Measurements from ENCODE around the gene QTRT2.

The QTRT2 gene

GRCh38 chr3:114127517-114127916, 71.0 kb downstream of the QTRT2 start:
- FAIRE-seq = no peak

GRCh38 chr3:114128231-114128630, 71.7 kb downstream of the QTRT2 start:
- FAIRE-seq = no peak

- FAIRE-seq = no peak
These were observed 72.3 kb downstream of the QTRT2 start for GRCh38 chr3:114128826-114129225.

- no peak for FAIRE-seq
These were observed 76.0 kb downstream of the QTRT2 start for GRCh38 chr3:114132500-114132899.

DNA sequence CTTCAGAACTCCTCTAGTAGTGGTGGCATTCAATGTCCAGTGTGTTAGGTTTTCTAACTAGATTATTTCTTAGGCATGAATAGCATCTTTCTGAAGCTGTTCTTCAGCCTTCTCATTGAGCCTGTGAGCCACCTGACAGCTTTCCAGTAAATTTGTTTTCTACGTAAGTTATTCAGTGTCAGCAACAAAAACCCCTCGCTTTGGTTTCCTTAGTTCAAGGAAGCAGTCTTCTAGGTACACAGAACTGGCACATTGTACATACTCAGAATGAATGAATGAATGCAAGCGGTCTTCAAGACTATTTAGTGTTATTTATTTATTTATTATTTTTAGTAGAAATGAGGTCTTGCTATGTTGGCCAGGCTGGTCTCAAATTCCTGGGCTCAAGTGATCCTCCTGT, 77.4 kb downstream of the QTRT2 start:
- no peak for FAIRE-seq

Data from endometrium (tissue), 2 donors.